HuH-7.5 (cell line): ENCODE measurements around the gene DPH7.
"Not testable (repeated sequence)": the region's sequence is repeated elsewhere in the genome, so short reads cannot be mapped to it uniquely, and the experiment has no call there.

Experiments used
- DNase-seq: peaks from one replicate; pipeline ENCODE4 v3.0.0; 2011; ENCODE audit warnings: low spot score

The DPH7 gene

GRCh38 chr9:137580209-137580953 is 1.7 kb upstream of the DPH7 start:
- no peak for DNase-seq

DNA sequence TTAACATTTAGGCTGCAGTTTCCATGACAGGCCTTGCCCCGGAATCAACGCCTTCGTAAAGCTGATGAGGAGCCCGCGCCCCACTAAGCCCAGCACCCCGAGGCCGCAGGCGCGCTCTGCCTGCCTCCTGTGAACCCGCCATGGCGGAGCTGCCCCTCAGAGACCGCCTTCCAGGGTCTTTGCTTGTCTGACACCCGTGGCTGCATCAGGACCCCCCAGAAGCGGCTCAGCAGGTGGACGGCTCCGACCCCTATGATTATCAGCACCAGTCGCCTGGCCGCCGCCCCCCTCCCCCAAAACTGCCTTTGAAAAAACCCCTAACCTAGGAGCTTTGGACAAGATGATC is 507 bp upstream of the DPH7 start:
- no peak for DNase-seq

- DNase-seq, result no peak
These were observed 2.9 kb downstream of the DPH7 start for GRCh38 chr9:137575716-137576411.

- no peak for DNase-seq
These were observed 3.4 kb downstream of the DPH7 start for GRCh38 chr9:137575364-137575715.

GRCh38 chr9:137574192-137574591 is 4.5 kb downstream of the DPH7 start:
- no peak for DNase-seq

DNA sequence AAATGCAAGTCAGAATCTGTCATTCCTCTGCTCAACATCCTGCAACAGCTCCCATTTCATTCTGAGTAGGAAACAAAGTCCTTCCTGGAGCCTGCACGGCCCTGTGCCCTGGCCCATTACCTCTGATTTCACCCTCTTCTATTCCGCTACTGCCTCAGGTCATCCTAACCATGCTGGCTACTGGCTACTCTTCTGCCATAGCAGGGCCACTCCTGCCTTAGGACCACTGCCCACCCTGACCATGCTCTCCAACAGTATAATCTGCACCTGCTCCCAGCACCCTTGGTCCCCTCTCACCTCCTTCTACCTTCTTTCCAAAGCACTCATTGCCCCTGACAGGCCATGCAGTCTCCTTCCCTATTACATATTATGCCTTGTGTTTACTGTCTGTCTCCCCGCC is 8.2 kb downstream of the DPH7 start:
- no peak for DNase-seq

DNA sequence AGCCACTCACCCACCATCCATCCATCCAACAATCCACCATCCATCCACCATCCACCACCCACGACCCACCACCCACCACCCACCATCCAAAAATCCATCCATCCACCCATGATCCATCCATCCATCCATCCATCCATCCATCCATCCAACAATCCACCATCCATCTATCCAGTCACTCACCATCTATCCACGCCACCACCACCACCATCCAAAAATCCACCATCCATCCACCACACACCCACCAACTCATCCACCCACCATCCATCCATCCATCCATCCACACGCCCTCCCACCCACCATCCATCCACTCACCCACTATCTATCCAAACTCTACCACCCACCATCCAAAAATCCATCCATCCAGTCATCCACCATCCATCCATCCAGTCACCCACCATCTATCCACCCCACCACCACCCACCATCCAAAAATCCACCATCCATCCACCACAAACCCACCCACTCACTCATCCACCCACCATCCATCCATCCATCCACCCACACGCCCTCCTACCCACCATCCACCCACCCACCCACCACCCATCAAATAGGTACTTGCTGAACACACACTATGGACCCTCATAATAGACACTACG is 9.0 kb downstream of the DPH7 start:
- DNase-seq, result no peak

GRCh38 chr9:137568445-137568844 is 10.3 kb downstream of the DPH7 start:
- DNase-seq, result not testable (repeated sequence)

DNA sequence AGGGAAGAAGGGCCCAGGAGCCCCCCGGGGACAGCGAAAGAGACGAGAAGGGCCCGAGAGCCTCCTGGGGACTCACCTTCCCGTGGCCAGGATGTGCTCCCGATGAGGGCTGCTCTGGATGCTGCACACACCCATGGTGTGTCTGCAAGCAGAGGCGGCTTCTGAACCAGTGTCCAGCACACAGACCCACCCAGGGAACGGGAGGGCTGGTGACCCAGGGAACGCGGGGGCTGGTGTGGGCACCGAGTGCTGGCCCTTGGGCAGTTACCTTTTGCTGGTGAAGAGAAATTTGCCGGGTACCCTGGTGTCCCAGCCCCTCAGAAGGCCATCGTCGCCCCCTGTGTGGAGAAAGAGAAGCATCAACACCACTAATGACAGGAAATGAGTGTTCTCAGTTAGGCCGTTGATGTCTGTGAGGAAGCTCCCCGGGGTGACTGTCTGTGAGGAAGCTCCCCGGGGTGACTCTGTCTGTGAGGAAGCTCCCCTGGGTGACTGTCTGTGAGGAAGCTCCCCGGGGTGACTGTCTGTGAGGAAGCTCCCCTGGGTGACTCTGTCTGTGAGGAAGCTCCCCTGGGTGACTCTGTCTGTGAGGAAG is 13.8 kb downstream of the DPH7 start:
- no peak for DNase-seq

- DNase-seq, result no peak
These were observed 14.6 kb downstream of the DPH7 start for GRCh38 chr9:137564134-137564533.

GRCh38 chr9:137558127-137558526 is 20.6 kb downstream of the DPH7 start:
- DNase-seq, result no peak

- DNase-seq, result no peak
These were observed 22.5 kb downstream of the DPH7 start for GRCh38 chr9:137556069-137556838.

DNA sequence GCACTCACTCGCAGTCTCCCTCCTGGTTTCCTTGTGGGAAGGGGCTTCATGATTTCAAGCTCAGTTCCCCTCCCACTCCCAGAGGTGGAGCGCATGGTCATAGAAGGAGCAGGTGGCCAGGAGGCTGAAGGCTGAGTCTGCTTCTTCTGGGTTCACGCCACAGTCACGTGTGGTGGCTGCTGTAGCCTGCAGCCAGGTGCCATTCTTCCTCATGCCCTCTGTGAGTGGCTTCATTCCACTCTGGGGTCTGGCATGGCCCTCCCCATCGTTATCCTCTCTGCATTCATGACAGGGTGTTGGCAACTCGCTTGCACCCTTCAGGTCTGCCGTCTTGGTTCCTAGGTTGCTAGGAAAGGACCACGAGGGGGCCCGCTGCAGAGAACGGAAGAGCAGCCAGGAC is 23.5 kb downstream of the DPH7 start:
- no peak for DNase-seq

DNA sequence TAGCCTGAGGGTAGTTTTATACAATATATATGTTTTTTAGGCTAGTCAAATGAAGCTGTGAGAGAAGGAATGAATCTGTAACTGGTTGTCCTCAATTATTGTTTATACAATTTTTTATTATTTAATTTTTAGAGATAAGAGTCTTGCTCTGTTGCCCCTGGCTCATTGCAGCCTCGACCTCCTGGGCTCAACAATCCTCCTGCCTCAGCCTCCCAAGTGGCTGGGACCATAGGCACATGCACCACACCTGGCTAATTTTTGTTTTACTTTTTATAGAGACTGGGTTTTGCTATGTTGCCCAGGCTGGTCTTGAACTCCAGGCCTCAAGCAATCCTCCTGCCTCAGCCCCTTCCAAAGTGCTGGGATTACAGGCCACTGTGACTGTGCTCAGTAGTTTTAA is 24.4 kb downstream of the DPH7 start:
- DNase-seq, result no peak

GRCh38 chr9:137553654-137554053 is 25.1 kb downstream of the DPH7 start:
- not testable (repeated sequence) for DNase-seq

GRCh38 chr9:137552022-137552768 is 26.5 kb downstream of the DPH7 start:
- peak; percentile 70 for DNase-seq

DNA sequence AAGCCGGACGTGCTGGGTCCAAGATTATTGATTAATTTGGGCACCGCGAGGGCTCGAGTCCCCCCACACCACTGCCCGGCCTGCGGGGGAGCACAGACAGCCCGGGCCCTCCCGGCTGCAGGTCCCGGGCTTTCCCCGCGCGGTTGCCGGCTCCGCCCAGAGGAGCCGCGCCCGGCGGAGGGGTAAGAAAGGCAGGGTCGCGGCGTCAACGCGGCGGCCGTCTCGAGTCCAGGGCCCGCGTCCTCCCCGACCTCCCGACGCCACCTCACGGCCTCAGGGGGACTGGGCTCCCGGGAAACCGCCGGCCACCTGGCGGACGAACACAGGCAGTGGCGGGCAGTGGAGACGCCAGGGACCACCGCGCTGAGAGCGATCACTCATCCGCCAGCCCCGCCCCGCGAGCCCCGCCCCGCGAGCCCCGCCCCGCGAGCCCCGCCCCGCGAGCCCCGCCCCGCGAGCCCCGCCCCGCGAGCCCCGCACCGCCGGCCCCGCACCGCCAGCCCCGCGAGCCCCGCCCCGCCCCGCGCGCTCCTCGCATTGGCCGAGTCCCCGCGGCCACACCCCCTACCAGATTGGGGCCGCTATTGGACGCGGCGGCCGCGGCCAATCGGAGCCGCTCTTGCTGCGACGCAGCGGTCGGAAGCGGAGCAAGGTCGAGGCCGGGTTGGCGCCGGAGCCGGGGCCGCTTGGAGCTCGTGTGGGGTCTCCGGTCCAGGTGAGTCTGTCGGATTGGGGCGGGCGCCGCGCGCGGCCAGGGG is 27.3 kb downstream of the DPH7 start, which contains the start of gene MRPL41:
Gene MRPL41, plus strand, starts transcription at position 616 of the 758 bp plus-strand sequence. CDS start 203 bp downstream, outside the sequence.
- DNase-seq, result peak; percentile 99

GRCh38 chr9:137550958-137551263 is 27.8 kb downstream of the DPH7 start:
- not testable (repeated sequence) for DNase-seq

DNA sequence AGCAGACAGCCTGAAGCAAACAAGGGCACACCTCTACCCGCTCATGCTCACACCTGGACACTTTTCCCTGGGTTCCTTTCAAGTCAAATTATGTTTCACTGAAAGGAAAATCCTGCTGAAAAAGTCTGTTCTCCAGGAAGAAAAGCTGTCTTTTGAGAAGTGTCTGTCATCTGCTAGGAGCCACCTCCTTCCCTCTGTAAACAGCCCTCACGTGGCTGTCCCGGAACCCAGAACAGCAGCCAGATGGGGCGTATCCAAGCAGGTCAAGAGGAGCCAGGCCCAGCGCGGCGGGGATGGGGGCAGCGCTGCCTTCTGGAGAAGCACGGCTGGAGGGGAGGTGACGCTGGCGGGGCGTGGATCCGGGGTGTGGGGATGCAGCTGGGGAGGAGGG is 28.5 kb downstream of the DPH7 start, which contains the start of gene PNPLA7:
Gene PNPLA7, minus strand, starts transcription at position 172 of the 391 bp plus-strand sequence. CDS start 205 bp downstream, outside the sequence.
- peak; percentile 87 for DNase-seq

DNA sequence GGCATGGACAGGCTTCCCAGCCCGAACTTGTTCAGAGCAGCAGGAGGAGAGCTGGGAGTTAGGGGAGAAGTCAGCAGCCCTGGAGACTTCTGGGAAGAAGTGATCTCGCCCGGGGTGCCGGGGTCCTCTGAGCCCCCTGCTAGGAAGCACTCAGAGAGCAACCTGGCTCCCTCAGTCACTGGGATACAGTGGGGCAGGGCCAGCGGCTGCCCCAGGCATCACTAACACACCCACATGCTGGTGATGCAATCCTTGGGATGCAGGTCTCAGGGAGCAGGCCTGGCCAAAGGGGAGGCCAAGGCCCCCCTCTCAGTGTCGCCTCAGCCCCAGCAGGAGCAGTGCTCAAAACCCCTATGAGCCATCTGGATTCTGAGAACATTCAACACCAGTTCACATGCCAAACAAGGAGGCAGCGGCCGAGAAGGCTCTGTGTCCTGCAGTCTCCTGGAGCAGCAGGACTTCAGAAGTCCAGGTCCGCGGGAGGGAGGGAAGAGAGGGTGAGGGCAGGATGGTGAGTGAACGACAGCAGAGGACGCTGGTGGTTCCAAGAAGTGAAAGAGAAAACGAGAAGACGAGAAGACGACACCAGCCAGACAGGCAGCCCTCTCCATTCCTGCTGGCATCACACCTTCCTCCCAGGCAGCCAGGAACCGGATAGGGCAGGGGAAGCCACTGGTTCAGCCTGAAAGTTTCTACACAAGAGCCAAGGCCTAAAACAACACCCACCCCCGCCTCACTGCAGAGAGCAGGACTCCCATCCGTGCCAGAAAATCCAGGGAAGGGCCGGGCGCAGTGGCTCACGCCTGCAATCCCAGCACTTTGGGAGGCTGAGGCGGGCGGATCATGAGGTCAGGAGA is 30.8 kb downstream of the DPH7 start:
- no peak for DNase-seq
